Measurements from ENCODE around the gene EPB42. TPM values are rescaled to one million over a fixed set of nuclear protein-coding genes. Genes with fewer than 3 reads are reported as not detected.
A peak's percentile ranks its signal among the peaks of the same experiment; 100 is the strongest.

EPB42 gene
- total and polyA plus RNA-seq, 10 donors, result 0.11 to 31.5 (median 1.6) TPM

GRCh38 chr15:43187544-43188155 lies 33.2 kb downstream of the EPB42 start:
- peaks cover 19 to 57% (median 40%) of the 10 kb centered on the region in 6 donors for H3K4me1 ChIP-seq
- intact Hi-C loops (cut with DNase I; ENCODE audit: low total_unique reads), result no loop called here
- 77 to 84% (median 80%) methylated on average over 2 of the region's 2 CpGs for WGBS, 5 donors
- H3K9me3 ChIP-seq, result no peaks in the 10 kb centered on the region
- H3K27me3 ChIP-seq (replicated peaks in 1 of 7), result no peaks in the 10 kb centered on the region
- peak overlapping the region in 2 of 8 donors; percentile 3 to 97 for H3K27ac ChIP-seq
- no peak for DNase-seq
- no peak overlapping the region for H3K4me3 ChIP-seq
- peaks cover 0 to 66% (median 39%) of the 10 kb centered on the region in 6 donors for H3K36me3 ChIP-seq
- TF ChIP-seq POLR2A (IDR thresholded peaks at IDR 0.05) (no peak), CTCF (IDR thresholded peaks at IDR 0.05 in 8 of 11, conservative IDR thresholded peaks at IDR 0.05 in 3 of 11) (peak in 10 of 11 experiments; percentile 21 to 76 (median 54)), POLR2AphosphoS5 (IDR thresholded peaks at IDR 0.05) (no peak)

- Histone ChIP-seq H3K27me3 (replicated peaks in 1 of 7) (no peaks in the 10 kb centered on the region), H3K27ac (peak overlapping the region; percentile 92 to 99 (median 96)), H3K4me1 (peaks cover 19 to 54% (median 40%) of the 10 kb centered on the region in 6 donors), H3K4me3 (peak overlapping the region; percentile 51 to 84 (median 63)), H3K9me3 (no peaks in the 10 kb centered on the region), H3K36me3 (peaks cover 0 to 66% (median 31%) of the 10 kb centered on the region in 6 donors)
- WGBS, 5 donors, result 2 to 6% (median 3%) methylated on average over 13 of the region's 13 CpGs
- TF ChIP-seq POLR2AphosphoS5 (IDR thresholded peaks at IDR 0.05), result peak in 1 of 3 donors; percentile 56
- no peak for TF ChIP-seq CTCF (IDR thresholded peaks at IDR 0.05 in 8 of 11, conservative IDR thresholded peaks at IDR 0.05 in 3 of 11)
- DNase-seq, result no peak
- intact Hi-C loops (cut with DNase I; ENCODE audit: low total_unique reads), result no loop called here
Observed at GRCh38 chr15:43186003-43186353, 34.8 kb downstream of the EPB42 start.

GRCh38 chr15:43185157-43186002 lies 35.4 kb downstream of the EPB42 start, which contains the start of gene CCNDBP1:
Gene CCNDBP1, plus strand, starts transcription at chr15:43185403. Its CDS starts 96 bp downstream, at chr15:43185499.
- Histone ChIP-seq H3K4me1 (peaks cover 19 to 54% (median 39%) of the 10 kb centered on the region in 6 donors), H3K27ac (peak within 1 kb of the TSS; percentile 92 to 99 (median 96)), H3K4me3 (peak within 1 kb of the TSS; percentile 51 to 84 (median 63)), H3K27me3 (replicated peaks in 1 of 7) (no peaks in the 10 kb centered on the region), H3K9me3 (no peaks in the 10 kb centered on the region), H3K36me3 (peaks cover 0 to 66% (median 26%) of the 10 kb centered on the region in 6 donors)
- TF ChIP-seq CTCF (IDR thresholded peaks at IDR 0.05 in 8 of 11, conservative IDR thresholded peaks at IDR 0.05 in 3 of 11), result peak in 8 of 11 experiments; percentile 21 to 64 (median 43)
- peak; percentile 80 to 87 (median 81) for TF ChIP-seq POLR2A (IDR thresholded peaks at IDR 0.05)
- TF ChIP-seq POLR2AphosphoS5 (IDR thresholded peaks at IDR 0.05), result peak; percentile 98 to 99 (median 99)
- intact Hi-C loops (cut with DNase I; ENCODE audit: low total_unique reads), result no loop called here
- WGBS, 5 donors, result 0 to 3% (median 1%) methylated on average over 19 to 69 of the region's 69 CpGs
- DNase-seq, result peak; percentile 100
